HG03342 (cell line): ENCODE data around the gene WDHD1.
"Not testable (repeated sequence)": the region's sequence is repeated elsewhere in the genome, so short reads cannot be mapped to it uniquely, and the experiment has no call there.

Experiments used
- ATAC-seq: cut with Tn5 transposase; IDR thresholded peaks from one replicate; pipeline ENCODE4 v1.9.1; 2021; ENCODE audit warnings: mild to moderate bottlenecking, moderate library complexity; ENCODE audit not compliant: unreplicated experiment

The WDHD1 gene

GRCh38 chr14:54909817-54910558, 116.9 kb downstream of the WDHD1 start:
- no peak for ATAC-seq

- not testable (repeated sequence) for ATAC-seq
Measured at GRCh38 chr14:54908973-54909372, 117.9 kb downstream of the WDHD1 start.

- no peak for ATAC-seq
Measured at GRCh38 chr14:54908190-54908589, 118.7 kb downstream of the WDHD1 start.

GRCh38 chr14:54906075-54906474, 120.8 kb downstream of the WDHD1 start:
- ATAC-seq = no peak

- ATAC-seq = peak; percentile 81
Measured at GRCh38 chr14:54902521-54903420, 124.1 kb downstream of the WDHD1 start, which contains the start of gene GCH1. TSS of gene GCH1 (minus strand) at chr14:54902826. CDS start at chr14:54902663, 163 bp downstream.

- peak; percentile 54 for ATAC-seq
Measured at GRCh38 chr14:54902143-54902520, 124.8 kb downstream of the WDHD1 start.

- no peak for ATAC-seq
Measured at GRCh38 chr14:54901380-54902142, 125.3 kb downstream of the WDHD1 start.

GRCh38 chr14:54899573-54899972, 127.3 kb downstream of the WDHD1 start:
- no peak for ATAC-seq

- ATAC-seq = not testable (repeated sequence)
Measured at GRCh38 chr14:54897809-54898555, 128.9 kb downstream of the WDHD1 start.

GRCh38 chr14:54895683-54896082, 131.2 kb downstream of the WDHD1 start:
- no peak for ATAC-seq

GRCh38 chr14:54894995-54895394, 131.9 kb downstream of the WDHD1 start:
- ATAC-seq = no peak

GRCh38 chr14:54893151-54893760, 133.6 kb downstream of the WDHD1 start:
- ATAC-seq = no peak

- ATAC-seq = no peak
Measured at GRCh38 chr14:54891471-54892245, 135.2 kb downstream of the WDHD1 start.

GRCh38 chr14:54890788-54891187, 136.1 kb downstream of the WDHD1 start:
- peak; percentile 90 for ATAC-seq

- ATAC-seq = no peak
Measured at GRCh38 chr14:54889919-54890318, 137.0 kb downstream of the WDHD1 start.
